Upper lobe of left lung (tissue), 4 donors: Measurements from ENCODE around the gene GPR18.

Experiments
- CTCF ChIP-seq, 6 experiments: fragments of 450-650 bp in 4 of 6; fragments of 200-600 bp in 2 of 6; sonication (generic) in 2 of 6; IDR thresholded peaks; one replicate each; pipeline ENCODE4 v1.5.1; 2016 to 2019; ENCODE audit warnings: antibody characterized with exemption in 6 of 6
- POLR2A ChIP-seq, 4 donors: fragments of 450-650 bp; IDR thresholded peaks; one replicate each; pipeline ENCODE4 v1.5.1; 2016 to 2017; ENCODE audit warnings: antibody characterized with exemption in 4 of 4, mild to moderate bottlenecking in 2 of 4

DNA sequence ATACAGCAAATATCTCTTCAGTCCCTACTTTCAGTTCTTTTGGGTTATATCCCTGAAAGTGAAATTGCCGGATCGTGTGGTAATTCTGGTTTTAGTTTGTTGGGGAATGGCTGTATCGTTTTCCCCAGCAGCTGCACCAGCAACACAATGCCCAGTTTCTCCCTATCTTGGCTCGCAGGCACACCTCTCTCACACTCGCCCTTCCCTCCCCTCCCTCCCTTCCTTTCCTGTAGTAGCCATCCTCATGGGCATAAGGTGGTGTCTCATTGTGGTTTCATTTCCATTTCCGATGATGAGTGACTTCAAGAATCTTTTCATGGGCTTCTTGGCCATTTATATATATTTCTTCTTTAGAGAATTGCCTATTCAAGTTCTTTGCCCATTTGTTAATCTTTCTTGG lies 8.6 kb upstream of the GPR18 start:
- TF ChIP-seq CTCF (IDR thresholded peaks at IDR 0.05) (no peak), POLR2A (IDR thresholded peaks at IDR 0.05) (no peak)
